HepG2 (cell line): ENCODE data around the gene CCS.

Experiments used
- EZH2 ChIP-seq: conservative IDR thresholded peaks from 2 replicates; pipeline ENCODE4 v1.6.1; 2012; ENCODE audit warnings: mild to moderate bottlenecking, low read depth, low read length, moderate library complexity
- SALL2 ChIP-seq: sonication (generic); formaldehyde crosslinking; IDR thresholded peaks from 2 replicates; pipeline ENCODE4 v1.8.1; 2023; ENCODE audit warnings: mild to moderate bottlenecking, missing genetic modification reagents, inconsistent platforms
- SMC3 ChIP-seq: IDR thresholded peaks from 2 replicates; pipeline ENCODE4 v1.6.1; 2011; ENCODE audit warnings: low read length, improper control_type of control experiment
- ZNF468 ChIP-seq: sonication (generic); formaldehyde crosslinking; IDR thresholded peaks from 2 replicates; pipeline ENCODE4 v1.8.0; 2022; ENCODE audit warnings: mild to moderate bottlenecking, moderate library complexity, missing genetic modification reagents
- TF ChIP-seq, protein P1 (sequence below): fragments of 450-650 bp; IDR thresholded peaks from 2 replicates; pipeline ENCODE4 v1.6.1; 2016

DNA sequence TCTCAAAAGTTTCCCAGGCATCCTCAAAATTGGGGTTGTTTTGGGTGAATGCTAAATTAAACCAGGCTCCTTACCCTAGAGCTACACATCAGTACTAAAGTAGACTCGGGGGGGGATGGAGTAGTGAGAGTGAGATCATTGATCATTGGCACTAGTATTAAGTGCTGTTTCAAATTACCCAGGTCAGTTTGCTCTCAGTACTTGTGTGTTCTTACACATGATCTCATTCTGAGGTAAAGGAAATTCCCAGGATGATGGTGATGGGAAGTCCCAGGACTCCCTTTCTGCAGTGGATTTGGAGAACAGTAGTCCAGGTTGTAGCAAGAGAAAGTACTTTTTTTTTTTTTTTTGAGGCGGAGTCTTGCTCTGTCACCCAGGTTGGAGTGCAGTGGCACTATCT, 58.0 kb downstream of the CCS start:
- TF ChIP-seq ZNF468 (CRISPR knock-in tag) (no peak), SALL2 (CRISPR knock-in tag) (no peak), SMC3 (no peak), EZH2 (no peak)
- TF ChIP-seq, protein P1, sequence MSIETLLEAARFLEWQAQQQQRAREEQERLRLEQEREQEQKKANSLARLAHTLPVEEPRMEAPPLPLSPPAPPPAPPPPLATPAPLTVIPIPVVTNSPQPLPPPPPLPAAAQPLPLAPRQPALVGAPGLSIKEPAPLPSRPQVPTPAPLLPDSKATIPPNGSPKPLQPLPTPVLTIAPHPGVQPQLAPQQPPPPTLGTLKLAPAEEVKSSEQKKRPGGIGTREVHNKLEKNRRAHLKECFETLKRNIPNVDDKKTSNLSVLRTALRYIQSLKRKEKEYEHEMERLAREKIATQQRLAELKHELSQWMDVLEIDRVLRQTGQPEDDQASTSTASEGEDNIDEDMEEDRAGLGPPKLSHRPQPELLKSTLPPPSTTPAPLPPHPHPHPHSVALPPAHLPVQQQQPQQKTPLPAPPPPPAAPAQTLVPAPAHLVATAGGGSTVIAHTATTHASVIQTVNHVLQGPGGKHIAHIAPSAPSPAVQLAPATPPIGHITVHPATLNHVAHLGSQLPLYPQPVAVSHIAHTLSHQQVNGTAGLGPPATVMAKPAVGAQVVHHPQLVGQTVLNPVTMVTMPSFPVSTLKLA: no peak
